T-helper 2 cell (primary cell): ENCODE results near the gene NINJ1.

Experiments used
- DNase-seq, 5 experiments: peaks; one replicate each; pipeline versions ENCODE4 v3.0.0 to v3.0.0-alpha.2; 2012 to 2022

The NINJ1 gene

GRCh38 chr9:93159601-93160471, 25.8 kb upstream of the NINJ1 start:
- peak; percentile 36 to 60 (median 52) for DNase-seq

GRCh38 chr9:93156475-93157008, 22.5 kb upstream of the NINJ1 start:
- peak in 2 of 5 experiments; percentile 36 to 97 for DNase-seq

DNA sequence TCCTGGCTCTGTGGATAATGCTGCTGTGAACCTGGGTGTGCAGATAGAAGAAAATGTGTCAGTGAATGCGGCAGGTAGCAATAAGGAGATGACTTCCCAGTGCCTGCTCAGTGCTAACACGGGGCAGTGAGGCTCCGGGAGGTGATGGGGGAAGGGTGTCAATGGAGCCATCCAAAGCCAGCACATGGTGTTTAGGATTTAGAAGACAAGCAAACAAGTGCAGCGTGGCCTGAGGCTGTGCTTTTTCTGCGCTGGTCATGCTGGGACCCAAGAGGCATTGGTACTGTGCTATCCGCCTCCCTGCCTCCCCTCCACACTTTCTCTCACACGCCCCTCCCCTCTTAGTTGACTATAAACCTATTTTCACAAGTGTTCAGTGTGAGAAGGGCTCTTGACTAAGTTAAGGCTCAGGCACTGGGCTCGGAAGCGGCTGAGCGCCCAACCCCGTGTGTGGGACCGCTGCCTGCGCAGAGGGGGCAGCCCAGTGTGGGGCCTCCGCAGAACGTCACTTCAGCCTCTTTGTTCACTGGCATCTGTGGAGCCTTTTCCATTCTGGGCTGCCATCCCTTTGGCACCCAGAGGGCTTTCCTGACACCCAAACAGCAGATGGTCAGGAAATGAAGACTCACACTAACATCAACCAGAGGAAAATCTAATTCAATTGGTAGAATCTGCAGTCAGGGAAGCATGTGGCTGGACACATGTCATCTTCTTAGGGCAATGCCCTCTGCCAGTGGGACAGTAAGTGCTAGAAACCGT, 21.8 kb upstream of the NINJ1 start:
- DNase-seq: no peak

DNA sequence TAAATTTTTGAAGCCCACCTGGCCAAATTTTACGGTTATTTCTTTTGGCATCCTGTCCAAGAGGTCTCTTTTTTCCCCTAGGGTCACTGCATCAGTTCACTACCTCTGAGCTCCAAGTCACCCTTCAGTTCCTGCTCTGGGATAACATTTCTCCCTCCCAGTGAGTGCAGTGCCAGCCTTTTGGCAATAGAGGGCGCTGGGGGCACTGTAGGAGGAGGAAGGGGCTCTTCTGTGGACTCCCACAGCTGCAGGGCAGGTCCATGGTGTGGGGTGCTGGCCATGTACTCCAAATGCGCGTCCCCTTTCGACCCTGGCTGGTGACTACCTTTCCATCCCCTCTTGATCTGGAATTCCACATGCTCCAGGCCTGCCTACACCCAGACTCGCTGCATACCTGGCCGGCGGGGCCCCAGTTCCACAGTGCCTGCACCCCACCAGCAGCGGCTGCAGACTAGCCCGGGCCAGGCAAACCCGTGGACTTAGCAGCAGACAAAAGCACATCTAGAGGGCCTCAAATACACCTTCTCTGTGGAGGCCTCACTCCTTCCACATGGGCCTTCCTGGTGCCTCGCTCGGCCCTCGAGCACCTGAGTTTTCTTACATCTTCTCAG, 20.3 kb upstream of the NINJ1 start:
- DNase-seq: peak in 2 of 5 experiments; percentile 24 to 49

DNA sequence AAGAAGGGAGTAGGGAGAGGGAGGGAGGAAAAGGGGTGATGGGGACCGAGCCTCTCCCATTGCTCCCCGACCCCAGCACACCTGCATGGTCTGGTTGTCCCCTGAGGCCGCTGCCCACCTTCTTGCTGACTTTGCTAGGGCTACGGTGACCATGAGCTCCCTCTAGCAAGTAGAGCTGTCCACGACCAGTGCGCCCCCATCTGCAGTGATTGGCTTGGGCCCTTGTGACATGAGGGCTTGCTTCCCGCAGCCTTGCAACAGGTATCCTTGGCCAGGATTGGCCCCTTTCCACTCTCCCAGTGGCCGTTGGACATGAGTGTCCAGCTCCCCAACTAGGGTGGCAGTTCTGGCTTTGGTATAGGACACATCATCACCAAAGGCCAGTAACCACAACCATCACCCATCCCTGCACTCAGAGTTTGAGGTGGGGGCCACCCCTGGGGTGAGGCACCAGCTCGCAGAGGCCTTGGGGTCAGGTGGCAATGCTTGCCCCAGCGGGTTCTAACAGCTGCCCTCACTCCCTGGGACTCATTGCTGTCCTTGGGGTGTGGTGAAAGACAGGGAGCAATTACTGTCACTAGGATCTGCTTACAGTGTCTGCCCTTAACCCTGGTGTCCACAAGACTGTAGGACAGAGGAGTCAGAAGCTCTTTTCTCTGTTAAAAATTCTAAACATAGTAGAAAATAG, 17.2 kb upstream of the NINJ1 start:
- no peak for DNase-seq

DNA sequence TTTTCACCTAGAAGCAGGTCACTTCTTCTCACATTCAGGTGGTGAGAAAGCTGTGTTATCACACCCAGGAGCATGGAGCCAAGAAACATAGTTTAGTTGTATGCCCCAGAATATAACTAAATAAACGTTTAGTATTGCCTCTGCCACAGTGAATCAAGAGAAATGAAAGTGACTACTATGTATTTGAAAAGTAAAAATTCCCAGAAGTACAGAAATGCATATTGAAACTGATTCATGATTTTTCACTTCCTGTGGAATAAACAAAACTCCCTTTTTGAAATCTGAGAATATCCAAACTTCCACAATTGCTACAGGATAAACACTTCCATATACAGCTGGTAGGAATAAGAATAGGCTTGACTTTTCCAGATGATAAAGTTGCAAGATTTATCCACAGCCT, 15.3 kb upstream of the NINJ1 start:
- DNase-seq: no peak

GRCh38 chr9:93148721-93149120, 14.7 kb upstream of the NINJ1 start:
- no peak for DNase-seq

DNA sequence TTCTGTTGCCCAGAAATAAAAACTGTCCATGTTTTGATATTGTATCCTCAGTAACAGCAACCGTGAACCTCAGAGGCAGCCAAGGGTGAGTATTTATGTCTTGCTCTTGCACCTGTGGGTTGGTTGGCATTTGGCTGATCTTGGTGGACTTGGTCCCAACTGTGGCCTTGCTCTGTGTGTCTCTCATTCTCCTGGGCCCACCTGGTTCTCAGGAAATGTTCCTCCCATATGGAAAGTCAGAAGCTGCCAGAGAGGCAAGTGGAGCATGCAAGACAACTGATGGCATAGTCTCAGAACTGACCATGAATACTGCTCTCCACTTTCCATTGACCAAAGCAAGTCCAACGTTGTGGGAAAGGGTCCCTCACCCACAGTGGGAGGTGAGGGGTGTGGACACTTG, 13.6 kb upstream of the NINJ1 start:
- no peak for DNase-seq

DNA sequence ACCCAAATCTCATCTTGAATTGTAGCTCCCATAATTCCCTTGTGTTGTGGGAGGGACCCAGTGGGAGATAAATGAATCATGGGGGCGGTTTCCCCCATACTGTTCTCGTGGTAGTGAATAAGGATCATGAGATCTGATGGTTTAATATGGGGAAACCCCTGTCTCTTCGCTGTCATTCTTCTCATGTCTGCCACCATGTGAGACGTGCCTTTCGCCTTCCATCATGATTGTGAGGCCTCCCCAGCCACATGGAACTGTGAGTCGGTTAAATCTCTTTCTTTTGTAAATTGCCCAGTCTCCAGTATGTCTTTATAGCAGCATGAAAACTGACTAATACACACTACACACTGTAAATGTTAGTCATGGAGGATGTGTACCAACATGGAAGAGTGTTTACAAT, 12.6 kb upstream of the NINJ1 start:
- peak in 1 of 5 experiments; percentile 37 for DNase-seq

DNA sequence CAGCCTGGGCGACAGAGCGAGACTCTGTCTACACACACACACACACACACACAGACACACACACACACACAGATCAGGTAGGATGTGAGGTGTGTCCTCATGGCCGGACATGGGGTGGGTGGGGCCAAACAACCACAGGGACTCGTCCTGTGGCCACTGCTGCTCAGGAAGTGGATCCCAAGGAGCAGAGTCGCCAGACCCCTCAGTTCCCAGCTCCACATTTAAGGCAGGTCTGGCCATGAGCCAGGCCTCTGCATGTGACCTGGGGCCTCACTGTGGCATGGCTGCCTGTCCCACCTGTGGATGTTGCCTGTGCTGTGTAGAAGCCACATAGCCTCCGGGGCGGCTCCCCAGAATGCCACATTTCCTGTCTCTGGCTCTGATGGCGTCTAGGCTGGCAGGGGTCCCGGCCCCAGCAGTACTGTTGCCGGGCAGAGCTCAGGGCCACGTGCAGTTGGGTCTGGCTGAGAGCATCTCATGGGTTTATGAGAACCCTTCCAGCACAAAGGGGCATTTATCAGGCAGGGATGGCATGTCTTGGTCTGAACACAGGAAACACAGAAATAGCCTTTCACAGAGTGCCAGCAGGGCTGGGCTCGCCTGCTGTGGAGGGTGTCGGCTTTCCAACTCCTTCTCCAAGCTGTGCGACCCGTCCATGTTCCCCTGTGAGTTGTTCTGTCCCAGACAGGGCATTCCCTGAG, 9.9 kb upstream of the NINJ1 start:
- peak in 3 of 5 experiments; percentile 51 to 83 (median 78) for DNase-seq

DNA sequence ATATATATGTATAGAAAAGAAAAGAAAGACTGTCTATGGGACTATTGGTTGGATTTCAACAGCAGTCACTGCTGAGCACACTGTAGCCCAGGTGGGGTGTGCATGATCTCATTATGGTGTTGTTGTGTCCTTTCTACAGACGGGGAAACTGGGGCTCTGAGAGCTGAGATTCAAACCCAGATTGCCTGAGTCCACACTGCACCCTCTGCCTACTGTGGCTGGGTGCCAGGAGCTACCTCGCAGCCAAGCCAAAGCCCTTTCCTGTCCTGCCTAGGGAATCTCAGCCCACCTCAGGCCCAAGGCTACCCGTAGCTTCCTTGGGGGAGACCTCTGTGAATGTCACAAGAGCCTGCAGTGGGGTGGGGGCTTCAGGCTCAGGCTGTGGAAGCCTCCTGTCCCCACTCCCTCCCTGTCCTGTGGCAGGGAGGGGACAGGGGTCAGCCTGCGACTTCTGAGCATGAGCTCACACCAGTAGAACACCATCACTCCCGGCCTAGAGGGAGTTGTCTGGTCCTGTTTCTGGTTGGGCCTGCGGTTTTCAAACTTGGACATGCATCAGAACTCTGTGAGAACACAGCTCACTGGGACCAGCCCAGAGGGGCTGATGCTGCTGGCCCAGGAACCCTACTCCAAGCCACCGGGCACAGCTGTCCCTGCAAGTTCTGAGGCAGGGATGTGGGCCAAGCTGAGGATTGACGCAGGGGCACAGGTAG, 7.9 kb upstream of the NINJ1 start:
- DNase-seq: no peak

DNA sequence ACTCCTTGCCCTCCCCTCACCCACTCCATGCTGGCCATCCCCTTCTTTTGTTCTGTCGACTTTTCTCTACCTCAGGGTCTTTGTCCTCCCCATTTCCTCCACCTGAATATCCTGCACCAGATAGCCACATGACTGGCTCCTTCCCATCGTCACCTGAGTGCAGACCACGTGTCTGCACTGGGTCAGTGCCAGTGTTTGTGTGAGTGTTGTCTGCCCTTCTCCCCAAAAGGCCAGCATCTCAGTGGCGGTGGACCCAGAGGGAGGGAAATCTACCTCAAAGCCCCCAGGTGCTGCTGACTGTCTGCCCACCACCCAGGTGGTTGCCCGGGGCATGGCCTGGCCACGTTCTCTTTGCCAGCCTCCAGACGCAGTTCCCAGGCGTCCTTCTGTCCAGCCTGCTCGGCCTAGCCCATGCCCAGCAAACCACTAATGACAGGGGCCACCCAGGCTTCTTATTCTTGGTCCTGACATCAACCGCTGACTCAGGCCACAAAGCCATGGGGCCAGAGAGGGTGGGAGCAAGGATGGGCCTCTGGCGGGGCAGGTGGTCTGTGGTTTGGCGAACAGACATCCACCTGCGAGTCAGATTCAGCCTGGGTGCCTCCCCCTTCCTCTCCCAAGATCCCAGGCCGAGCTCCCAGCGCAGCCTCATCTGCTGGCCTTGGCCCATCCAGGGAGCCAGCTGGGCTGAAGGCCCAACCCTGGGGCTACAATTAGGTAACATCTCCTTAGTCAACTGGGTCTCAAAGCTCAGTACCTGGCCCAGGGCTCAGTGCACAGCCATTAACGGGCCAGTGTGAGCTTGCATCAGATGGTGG, 5.5 kb upstream of the NINJ1 start:
- DNase-seq: no peak

DNA sequence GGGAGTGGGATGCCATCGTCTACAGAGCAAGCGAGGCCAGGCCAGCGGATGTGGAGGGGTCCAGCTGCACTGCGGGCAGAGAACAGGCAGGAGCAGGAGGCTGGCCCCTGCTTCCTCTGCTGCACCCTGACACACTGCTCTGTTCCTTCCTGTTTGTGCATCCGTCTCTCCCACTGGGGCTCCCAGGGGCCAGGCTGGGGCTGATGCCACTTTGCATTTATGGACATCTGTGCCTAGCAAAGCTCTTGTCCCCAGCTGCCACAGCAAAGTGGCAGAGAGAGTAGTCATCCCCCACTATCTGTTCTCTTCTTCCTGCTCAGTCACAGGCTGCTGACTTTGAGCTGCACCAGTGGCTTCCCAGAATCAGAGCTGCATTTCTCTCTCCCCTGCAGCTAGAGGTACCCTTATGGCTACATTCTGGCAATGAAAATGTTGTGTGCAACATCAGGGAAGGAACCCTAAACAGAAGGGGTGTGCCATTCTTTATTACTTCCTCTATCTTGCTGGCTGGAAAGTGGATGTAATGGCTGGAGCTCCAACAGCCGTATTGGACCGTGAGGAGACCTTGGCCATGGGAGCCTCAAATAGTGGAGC, 4.2 kb upstream of the NINJ1 start:
- DNase-seq: peak in 1 of 5 experiments; percentile 24

GRCh38 chr9:93137362-93137761, 3.3 kb upstream of the NINJ1 start:
- DNase-seq: no peak

- DNase-seq: no peak
Observed at GRCh38 chr9:93136011-93136440, 2.0 kb upstream of the NINJ1 start.

- no peak for DNase-seq
Observed at GRCh38 chr9:93134740-93135444, 841 bp upstream of the NINJ1 start.

DNA sequence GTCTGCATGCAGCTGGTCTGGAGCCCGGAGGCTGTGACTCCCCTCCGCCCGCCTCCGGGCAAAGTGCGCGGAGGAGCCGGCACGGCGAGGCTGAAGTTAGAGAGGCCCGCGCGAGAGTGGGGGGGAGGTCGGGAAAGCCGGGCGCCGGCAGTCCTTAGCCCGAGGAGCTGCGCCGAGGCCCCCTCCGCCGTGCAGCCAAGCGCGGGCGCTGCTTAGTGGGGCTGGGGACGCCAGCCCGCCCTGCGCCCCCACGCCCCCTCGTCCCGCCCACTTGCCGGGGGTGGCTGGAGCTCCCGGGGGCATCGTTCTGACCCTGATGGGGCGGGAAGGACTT, 403 bp downstream of the NINJ1 start:
- peak in 2 of 5 experiments; percentile 27 to 44 for DNase-seq

DNA sequence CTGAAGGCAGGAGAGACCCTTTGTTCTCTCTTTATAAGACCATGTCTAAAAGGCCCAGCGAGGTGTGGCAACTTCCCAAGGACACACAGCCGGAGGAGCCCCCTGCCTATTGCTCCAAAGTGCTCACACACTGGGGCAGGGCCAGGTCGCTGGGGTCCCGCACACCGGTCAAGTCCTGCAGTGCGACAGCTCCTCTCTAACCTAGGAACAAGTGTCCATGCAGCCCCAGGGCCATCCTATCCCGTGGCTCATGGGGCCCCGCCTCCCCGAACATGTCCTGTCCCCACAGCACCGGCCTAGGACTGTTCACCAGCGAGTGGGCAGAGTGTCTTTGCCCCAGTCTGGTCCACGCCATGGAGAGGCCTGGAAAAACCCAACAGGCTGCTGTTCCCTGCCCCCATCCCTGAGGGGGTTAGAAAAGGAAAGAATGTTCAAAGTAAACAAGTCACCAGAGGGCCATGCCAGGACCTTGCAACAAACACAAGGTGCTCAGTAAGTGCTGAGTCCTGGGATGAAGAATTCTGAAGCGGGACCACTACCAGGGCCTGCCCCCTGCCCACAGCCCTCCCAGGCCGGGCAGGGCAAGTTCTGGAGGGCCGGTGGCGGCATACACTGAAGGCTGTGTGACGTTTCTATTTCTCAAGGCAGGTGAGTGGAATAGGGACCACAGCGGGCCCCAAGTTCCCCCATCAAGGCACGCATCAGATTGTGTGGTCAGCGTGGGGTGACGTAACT, 938 bp downstream of the NINJ1 start:
- DNase-seq: peak in 3 of 5 experiments; percentile 29 to 76 (median 71)
